HUES64 (cell line): Measurements from ENCODE around the gene GPR158. TPM values are rescaled to one million over a fixed set of nuclear protein-coding genes. Genes with fewer than 3 reads are reported as not detected.
"Not testable (repeated sequence)": the region's sequence is repeated elsewhere in the genome, so short reads cannot be mapped to it uniquely, and the experiment has no call there.

Source experiments
- H3K27ac ChIP-seq: 2 replicates; pipeline ENCODE4 v1.7.0; 2013; ENCODE audit warnings: low read depth, low read length, inconsistent platforms
- H3K27me3 ChIP-seq: 2 replicates; pipeline ENCODE4 v1.6.1; 2013; ENCODE audit warnings: mild to moderate bottlenecking, low read length; ENCODE audit not compliant: insufficient read depth
- H3K36me3 ChIP-seq: 2 replicates; pipeline ENCODE4 v1.6.1; 2013; ENCODE audit warnings: mild to moderate bottlenecking, low read length; ENCODE audit not compliant: insufficient read depth
- H3K4me1 ChIP-seq: 2 replicates; pipeline ENCODE4 v1.6.1; 2013; ENCODE audit warnings: mild to moderate bottlenecking, low read length, moderate library complexity; ENCODE audit not compliant: insufficient read depth
- H3K4me3 ChIP-seq: 2 replicates; pipeline ENCODE4 v1.5.1; 2013; ENCODE audit warnings: mild to moderate bottlenecking, low read length, moderate library complexity
- H3K9ac ChIP-seq: 2 replicates; pipeline ENCODE4 v1.6.1; 2013; ENCODE audit warnings: mild to moderate bottlenecking, low read depth, low read length
- H3K9me3 ChIP-seq: 2 replicates; pipeline ENCODE4 v1.6.1; 2013; ENCODE audit warnings: low read depth, low read length; ENCODE audit not compliant: insufficient read depth
- WGBS: fragments of 150-250, 120-280 bp; methylation state at CpG from one replicate; pipeline ENCODE4 v1.1.7; 2013; ENCODE audit warnings: missing lambda C conversion rate; 5-methylcytosine and 5-hydroxymethylcytosine counted together
- polyA plus RNA-seq, 2 experiments: library from polyadenylated mRNA; stranded (reverse); fragments of 50-300 nt; gene quantifications; one replicate each; pipeline ENCODE4 v1.2.3, GENCODE V29; 2013

GPR158 gene, protein sequence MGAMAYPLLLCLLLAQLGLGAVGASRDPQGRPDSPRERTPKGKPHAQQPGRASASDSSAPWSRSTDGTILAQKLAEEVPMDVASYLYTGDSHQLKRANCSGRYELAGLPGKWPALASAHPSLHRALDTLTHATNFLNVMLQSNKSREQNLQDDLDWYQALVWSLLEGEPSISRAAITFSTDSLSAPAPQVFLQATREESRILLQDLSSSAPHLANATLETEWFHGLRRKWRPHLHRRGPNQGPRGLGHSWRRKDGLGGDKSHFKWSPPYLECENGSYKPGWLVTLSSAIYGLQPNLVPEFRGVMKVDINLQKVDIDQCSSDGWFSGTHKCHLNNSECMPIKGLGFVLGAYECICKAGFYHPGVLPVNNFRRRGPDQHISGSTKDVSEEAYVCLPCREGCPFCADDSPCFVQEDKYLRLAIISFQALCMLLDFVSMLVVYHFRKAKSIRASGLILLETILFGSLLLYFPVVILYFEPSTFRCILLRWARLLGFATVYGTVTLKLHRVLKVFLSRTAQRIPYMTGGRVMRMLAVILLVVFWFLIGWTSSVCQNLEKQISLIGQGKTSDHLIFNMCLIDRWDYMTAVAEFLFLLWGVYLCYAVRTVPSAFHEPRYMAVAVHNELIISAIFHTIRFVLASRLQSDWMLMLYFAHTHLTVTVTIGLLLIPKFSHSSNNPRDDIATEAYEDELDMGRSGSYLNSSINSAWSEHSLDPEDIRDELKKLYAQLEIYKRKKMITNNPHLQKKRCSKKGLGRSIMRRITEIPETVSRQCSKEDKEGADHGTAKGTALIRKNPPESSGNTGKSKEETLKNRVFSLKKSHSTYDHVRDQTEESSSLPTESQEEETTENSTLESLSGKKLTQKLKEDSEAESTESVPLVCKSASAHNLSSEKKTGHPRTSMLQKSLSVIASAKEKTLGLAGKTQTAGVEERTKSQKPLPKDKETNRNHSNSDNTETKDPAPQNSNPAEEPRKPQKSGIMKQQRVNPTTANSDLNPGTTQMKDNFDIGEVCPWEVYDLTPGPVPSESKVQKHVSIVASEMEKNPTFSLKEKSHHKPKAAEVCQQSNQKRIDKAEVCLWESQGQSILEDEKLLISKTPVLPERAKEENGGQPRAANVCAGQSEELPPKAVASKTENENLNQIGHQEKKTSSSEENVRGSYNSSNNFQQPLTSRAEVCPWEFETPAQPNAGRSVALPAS (N-terminal part only)
- 0.20 TPM for polyA plus RNA-seq (2013, experiment 1 of 2)
- 0.25 TPM for polyA plus RNA-seq (2013, experiment 2 of 2)

DNA sequence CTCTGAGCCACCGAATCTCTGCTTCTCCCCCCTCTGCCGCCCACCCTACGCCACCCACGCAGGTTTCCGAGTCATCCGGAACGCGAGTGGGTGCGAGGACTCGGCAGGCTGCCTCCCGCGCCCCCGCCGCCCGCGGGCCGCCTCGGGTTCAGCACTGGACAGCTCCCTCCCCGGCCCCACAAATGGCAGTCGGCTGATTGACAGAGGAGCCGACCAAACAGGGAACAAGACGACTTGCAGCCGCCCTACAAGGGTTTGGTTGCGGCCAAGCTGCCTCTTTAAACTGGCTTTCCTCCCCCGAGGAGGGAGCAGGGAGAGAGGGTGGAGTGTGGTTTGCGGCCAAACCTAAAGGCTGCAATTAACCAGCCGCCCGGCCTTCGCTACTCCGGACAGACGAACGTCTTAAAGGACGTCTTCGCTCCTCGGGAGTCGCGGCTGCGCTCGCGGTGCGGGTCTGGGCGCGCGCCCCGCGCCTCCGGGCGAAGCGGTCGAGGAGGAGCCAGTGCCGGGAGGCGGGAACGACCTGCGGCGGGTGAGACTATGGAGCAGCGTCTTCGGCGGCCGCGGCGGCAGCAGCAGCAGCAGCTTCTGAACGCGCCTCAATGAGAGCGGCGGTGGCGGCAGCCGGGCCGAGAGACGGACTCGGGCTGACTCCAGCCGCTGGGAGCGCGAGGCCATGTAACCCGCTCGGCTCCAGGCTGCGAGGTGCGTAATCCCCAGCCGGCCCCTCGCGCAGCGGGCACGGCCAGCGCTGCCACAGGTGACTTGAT is at the start of gene GPR158:
TSS of gene GPR158 (plus strand) at position 541 of the 770 bp plus-strand sequence. CDS start 420 bp downstream, outside the sequence.
- WGBS: under 1% methylated on average over 83 of the region's 83 CpGs
- Histone ChIP-seq H3K27ac (no peak within 1 kb of the TSS), H3K36me3 (no peaks in the 10 kb centered on the region), H3K4me3 (peak within 1 kb of the TSS; percentile 77), H3K9me3 (no peaks in the 10 kb centered on the region), H3K27me3 (peaks cover 58% of the 10 kb centered on the region), H3K9ac (peak within 1 kb of the TSS; percentile 32; the same call in 1 of the 2 replicates), H3K4me1 (peaks cover 12% of the 10 kb centered on the region; the same call in 1 of the 2 replicates)

- WGBS: 71% methylated on average over 7 of the region's 7 CpGs
- Histone ChIP-seq H3K4me1 (no peaks in the 10 kb centered on the region), H3K27me3 (no peaks in the 10 kb centered on the region)
These were observed 49.6 kb upstream of the GPR158 start for GRCh38 chr10:25125201-25125611.

DNA sequence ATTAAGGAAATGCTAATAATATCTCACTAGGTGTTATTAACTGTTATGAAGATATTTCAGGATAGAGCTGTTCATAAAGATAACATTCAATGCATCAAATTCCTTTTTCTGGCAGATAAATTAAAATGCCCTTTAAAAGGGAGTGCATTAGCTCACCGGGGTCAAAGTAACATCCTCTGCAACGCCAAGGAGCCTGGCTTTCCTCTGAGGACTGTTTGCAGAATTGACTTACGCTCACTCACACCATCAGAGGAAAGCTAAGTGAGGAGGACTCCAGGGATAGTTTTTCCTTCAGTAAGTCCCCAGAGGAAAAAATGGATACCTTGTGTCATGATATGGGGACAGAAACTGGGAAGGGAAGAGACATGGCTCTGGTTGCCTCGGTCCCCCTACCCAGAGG is 45.2 kb upstream of the GPR158 start:
- H3K27ac ChIP-seq: no peak overlapping the region

More at GRCh38 chr10:25125201-25125611, 49.6 kb upstream of the GPR158 start:
- H3K9me3 ChIP-seq: no peaks in the 10 kb centered on the region
- H3K27ac ChIP-seq: no peak overlapping the region
- H3K9ac ChIP-seq: no peak overlapping the region
- H3K4me3 ChIP-seq: no peak overlapping the region
- H3K36me3 ChIP-seq: no peaks in the 10 kb centered on the region

DNA sequence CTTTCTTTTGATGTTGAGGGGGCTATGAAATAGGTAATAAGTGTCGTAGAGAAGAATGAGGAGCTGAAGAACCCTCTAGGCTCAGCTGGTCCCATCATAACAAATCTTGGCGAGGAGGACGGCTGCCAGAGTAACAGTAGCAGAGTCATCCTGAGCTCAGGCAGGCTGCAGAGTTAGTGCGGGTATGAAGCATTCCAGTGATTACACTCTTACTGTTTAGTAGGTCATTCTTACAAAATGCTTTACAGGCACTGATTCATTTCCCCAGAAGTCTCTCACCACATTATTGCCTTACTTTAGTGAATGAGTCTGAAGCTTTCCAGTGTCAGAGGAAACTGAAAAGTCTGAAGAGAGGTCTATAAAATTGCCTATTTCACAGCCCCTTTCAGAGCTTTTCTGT is 43.9 kb upstream of the GPR158 start:
- no peaks in the 10 kb centered on the region for H3K27me3 ChIP-seq
- no peaks in the 10 kb centered on the region for H3K36me3 ChIP-seq
- H3K9me3 ChIP-seq: peaks cover 6% of the 10 kb centered on the region
- no peaks in the 10 kb centered on the region for H3K4me1 ChIP-seq
- H3K27ac ChIP-seq: no peak overlapping the region
- H3K4me3 ChIP-seq: no peak overlapping the region
- H3K9ac ChIP-seq: no peak overlapping the region
- 97% methylated on average over 4 of the region's 4 CpGs for WGBS

More for the DNA sequence above, 45.2 kb upstream of the GPR158 start:
- Histone ChIP-seq H3K9ac (no peak overlapping the region), H3K36me3 (no peaks in the 10 kb centered on the region), H3K4me3 (no peak overlapping the region), H3K9me3 (peaks cover 6% of the 10 kb centered on the region), H3K27me3 (no peaks in the 10 kb centered on the region), H3K4me1 (no peaks in the 10 kb centered on the region)
- 95% methylated on average over 4 of the region's 4 CpGs for WGBS

DNA sequence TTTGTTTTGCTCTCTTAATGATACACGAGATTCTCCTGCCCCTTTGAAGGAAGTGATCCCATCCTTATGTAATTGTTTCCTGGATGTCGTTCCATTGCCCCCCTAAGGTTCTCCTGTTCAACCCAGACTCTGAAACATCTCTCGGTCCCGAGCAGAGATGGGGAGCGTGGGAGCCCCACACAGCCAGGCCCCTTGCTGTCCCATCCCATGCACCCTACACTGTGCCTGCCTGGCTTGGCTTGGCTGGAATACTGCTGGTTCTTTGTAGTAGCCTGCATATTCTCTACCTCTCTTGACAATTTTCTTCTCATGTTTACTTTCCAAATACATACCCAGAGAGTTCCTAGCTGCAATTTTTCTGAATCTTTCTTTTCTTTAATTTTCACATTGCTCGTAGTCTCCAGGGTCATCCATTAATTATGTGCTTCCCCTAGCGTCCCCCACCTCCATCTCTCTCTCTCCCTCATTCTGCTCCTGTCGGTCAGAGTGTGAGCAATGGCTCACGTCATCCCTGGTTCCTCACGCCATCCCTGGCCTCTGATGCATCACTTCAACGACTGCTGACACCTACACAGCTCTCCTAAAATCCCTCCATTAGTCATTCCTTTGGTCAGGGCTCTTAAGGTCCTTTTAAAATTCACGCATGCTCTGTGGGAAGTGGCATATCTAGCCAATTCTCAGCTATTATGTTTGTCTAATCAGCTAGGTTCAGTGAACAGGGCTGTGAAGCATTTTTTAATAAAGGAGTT is 32.5 kb upstream of the GPR158 start:
- H3K27me3 ChIP-seq: no peaks in the 10 kb centered on the region
- 85% methylated on average over 12 of the region's 12 CpGs for WGBS
- no peak overlapping the region for H3K27ac ChIP-seq

DNA sequence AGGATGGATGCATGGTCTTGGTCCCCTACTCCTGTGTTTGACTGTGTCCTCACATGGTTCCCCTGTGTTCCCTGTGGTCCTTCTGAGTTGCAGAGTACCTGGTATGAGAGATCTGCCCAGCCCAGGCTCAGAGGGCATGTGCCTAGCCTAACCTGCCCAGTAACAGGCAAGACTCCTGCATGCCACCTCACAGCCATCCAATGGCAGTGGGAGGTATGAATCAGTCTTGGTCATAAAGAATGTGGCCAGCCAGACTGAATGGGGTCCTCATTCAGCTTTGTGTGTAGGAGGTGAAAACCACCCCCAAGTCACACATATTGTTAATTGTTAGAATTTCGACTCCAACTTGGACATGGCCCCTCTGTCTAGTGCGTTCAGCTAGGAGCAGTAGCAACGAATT is 17.2 kb upstream of the GPR158 start:
- Histone ChIP-seq H3K4me1 (no peaks in the 10 kb centered on the region), H3K4me3 (no peak overlapping the region), H3K27me3 (no peaks in the 10 kb centered on the region), H3K36me3 (no peaks in the 10 kb centered on the region), H3K27ac (no peak overlapping the region), H3K9me3 (no peaks in the 10 kb centered on the region), H3K9ac (no peak overlapping the region)
- WGBS: 91% methylated on average over 3 of the region's 3 CpGs

More for the DNA sequence above, 32.5 kb upstream of the GPR158 start:
- H3K9me3 ChIP-seq: no peaks in the 10 kb centered on the region
- H3K9ac ChIP-seq: no peak overlapping the region
- no peaks in the 10 kb centered on the region for H3K4me1 ChIP-seq
- H3K4me3 ChIP-seq: no peak overlapping the region
- no peaks in the 10 kb centered on the region for H3K36me3 ChIP-seq

DNA sequence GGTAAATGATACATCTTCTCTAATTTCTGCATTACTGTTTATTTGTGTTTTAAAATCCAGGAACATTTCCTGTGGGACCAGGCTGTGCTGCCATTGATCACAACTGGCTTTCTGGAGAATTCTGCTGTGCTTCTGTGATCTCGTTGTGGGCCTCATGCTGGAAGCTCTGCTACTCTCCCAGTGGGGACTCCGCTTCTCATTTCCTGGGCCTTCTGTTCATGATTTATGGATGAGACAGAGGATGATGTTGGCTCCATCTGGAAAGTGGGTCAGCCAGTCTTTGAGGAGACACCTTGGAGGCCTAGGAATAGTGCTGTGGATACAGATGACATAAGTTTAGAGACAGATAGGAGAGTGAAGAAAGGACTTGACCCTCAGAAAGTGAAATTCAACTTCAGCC is 15.2 kb upstream of the GPR158 start:
- Histone ChIP-seq H3K36me3 (no peaks in the 10 kb centered on the region), H3K4me3 (no peak overlapping the region), H3K4me1 (no peaks in the 10 kb centered on the region), H3K9me3 (no peaks in the 10 kb centered on the region), H3K27me3 (no peaks in the 10 kb centered on the region), H3K9ac (no peak overlapping the region), H3K27ac (no peak overlapping the region)
- 93% methylated on average over 2 of the region's 2 CpGs for WGBS

GRCh38 chr10:25162391-25162790 is 12.4 kb upstream of the GPR158 start:
- Histone ChIP-seq H3K9me3 (no peaks in the 10 kb centered on the region), H3K4me1 (no peaks in the 10 kb centered on the region), H3K4me3 (no peak overlapping the region), H3K27me3 (no peaks in the 10 kb centered on the region), H3K36me3 (no peaks in the 10 kb centered on the region), H3K27ac (no peak overlapping the region), H3K9ac (no peak overlapping the region)
- WGBS: 83% methylated on average over 1 of the region's 2 CpGs

DNA sequence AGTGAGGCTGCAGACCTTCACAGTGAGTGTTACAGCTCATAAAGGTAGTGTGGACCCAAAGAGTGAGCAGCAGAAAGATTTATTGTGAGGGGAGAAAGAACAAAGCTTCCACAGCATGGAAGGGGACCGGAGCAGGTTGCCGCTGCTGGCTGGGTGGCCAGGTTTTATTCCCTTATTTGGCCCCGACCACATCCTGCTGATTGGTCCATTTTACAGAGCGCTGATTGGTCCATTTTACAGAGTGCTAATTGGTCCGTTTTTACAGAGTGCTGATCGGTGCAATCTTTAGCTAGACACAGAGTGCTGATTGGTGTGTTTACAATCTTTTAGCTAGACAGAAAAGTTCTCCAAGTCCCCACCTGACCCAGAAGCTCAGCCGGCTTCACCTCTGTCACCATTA is 11.3 kb upstream of the GPR158 start:
- not testable (repeated sequence) for H3K27me3 ChIP-seq, H3K27ac ChIP-seq, H3K9me3 ChIP-seq, H3K4me1 ChIP-seq, H3K36me3 ChIP-seq, H3K9ac ChIP-seq, H3K4me3 ChIP-seq
- WGBS: 94% methylated on average over 7 of the region's 7 CpGs

GRCh38 chr10:25169740-25170139 is 5.1 kb upstream of the GPR158 start:
- H3K9ac ChIP-seq: no peak overlapping the region
- H3K36me3 ChIP-seq: no peaks in the 10 kb centered on the region
- H3K4me3 ChIP-seq: no peak overlapping the region
- 86% methylated on average over 4 of the region's 4 CpGs for WGBS
- H3K4me1 ChIP-seq: 0 out of 2 replicates have a peak, but pooled peaks cover 3% of the 10 kb centered on the region
- peaks cover 19% of the 10 kb centered on the region for H3K27me3 ChIP-seq
- no peaks in the 10 kb centered on the region for H3K9me3 ChIP-seq
- no peak overlapping the region for H3K27ac ChIP-seq
